HEK293 (cell line): ENCODE results near the gene KLHDC9.
A peak's percentile ranks its signal among the peaks of the same experiment; 100 is the strongest.

Experiments
- GLI2 ChIP-seq: fragments of 450-650 bp; formaldehyde crosslinking; IDR thresholded peaks from 2 replicates; pipeline ENCODE4; 2017; ENCODE audit warnings: missing biosample characterization, missing genetic modification characterization, low read depth, borderline replicate concordance
- GLI4 ChIP-seq: fragments of 450-650 bp; formaldehyde crosslinking; IDR thresholded peaks from 2 replicates; pipeline ENCODE4 v1.5.1; 2016; ENCODE audit warnings: missing biosample characterization, missing genetic modification characterization
- HIC1 ChIP-seq: fragments of 450-650 bp; formaldehyde crosslinking; IDR thresholded peaks from 2 replicates; pipeline ENCODE4 v1.5.1; 2016; ENCODE audit warnings: missing biosample characterization, missing genetic modification characterization
- IKZF3 ChIP-seq: fragments of 450-650 bp; IDR thresholded peaks from 2 replicates; pipeline ENCODE4 v1.5.0; 2018; ENCODE audit warnings: missing biosample characterization, mild to moderate bottlenecking, missing genetic modification characterization, moderate library complexity
- PRDM1 ChIP-seq: fragments of 450-650 bp; formaldehyde crosslinking; IDR thresholded peaks from 2 replicates; pipeline ENCODE4; 2016; ENCODE audit warnings: missing biosample characterization, missing genetic modification characterization
- SP2 ChIP-seq: fragments of 450-650 bp; formaldehyde crosslinking; IDR thresholded peaks from 2 replicates; pipeline ENCODE4 v1.5.1; 2016; ENCODE audit warnings: missing biosample characterization, missing genetic modification characterization
- ZBTB10 ChIP-seq: fragments of 450-650 bp; formaldehyde crosslinking; IDR thresholded peaks from 2 replicates; pipeline ENCODE4 v1.5.1; 2016; ENCODE audit warnings: missing biosample characterization, missing genetic modification characterization
- ZBTB11 ChIP-seq: fragments of 450-650 bp; formaldehyde crosslinking; conservative IDR thresholded peaks from 2 replicates; pipeline ENCODE4 v1.5.1; 2016; ENCODE audit warnings: low read depth, missing biosample characterization, missing genetic modification characterization
- ZBTB7A ChIP-seq: fragments of 450-650 bp; formaldehyde crosslinking; IDR thresholded peaks from 2 replicates; pipeline ENCODE4 v1.5.1; 2016; ENCODE audit warnings: low read depth, missing biosample characterization, missing genetic modification characterization
- ZNF138 ChIP-seq: fragments of 450-650 bp; formaldehyde crosslinking; IDR thresholded peaks from 2 replicates; pipeline ENCODE4 v1.5.1; 2016; ENCODE audit warnings: missing biosample characterization, missing genetic modification characterization, borderline replicate concordance
- ZNF155 ChIP-seq: fragments of 450-650 bp; formaldehyde crosslinking; IDR thresholded peaks from 2 replicates; pipeline ENCODE4 v1.5.1; 2016; ENCODE audit warnings: missing biosample characterization, missing genetic modification characterization
- ZNF175 ChIP-seq: fragments of 450-650 bp; formaldehyde crosslinking; IDR thresholded peaks from 2 replicates; pipeline ENCODE4 v1.5.1; 2016; ENCODE audit warnings: missing biosample characterization, missing genetic modification characterization
- ZNF2 ChIP-seq: fragments of 450-650 bp; formaldehyde crosslinking; IDR thresholded peaks from 2 replicates; pipeline ENCODE4 v1.5.1; 2016; ENCODE audit warnings: missing biosample characterization, missing genetic modification characterization
- ZNF211 ChIP-seq: fragments of 450-650 bp; formaldehyde crosslinking; IDR thresholded peaks from 2 replicates; pipeline ENCODE4 v1.5.1; 2016; ENCODE audit warnings: low read depth, missing biosample characterization, missing genetic modification characterization
- ZNF324 ChIP-seq: fragments of 450-650 bp; formaldehyde crosslinking; IDR thresholded peaks from 2 replicates; pipeline ENCODE4 v1.5.1; 2016; ENCODE audit warnings: missing biosample characterization, missing genetic modification characterization
- ZNF366 ChIP-seq: fragments of 450-650 bp; formaldehyde crosslinking; conservative IDR thresholded peaks from 2 replicates; pipeline ENCODE4 v1.5.1; 2016; ENCODE audit warnings: missing biosample characterization, missing genetic modification characterization
- ZNF433 ChIP-seq: fragments of 450-650 bp; formaldehyde crosslinking; IDR thresholded peaks from 2 replicates; pipeline ENCODE4 v1.5.1; 2016; ENCODE audit warnings: missing biosample characterization, missing genetic modification characterization, low read depth
- ZNF521 ChIP-seq: fragments of 450-650 bp; formaldehyde crosslinking; IDR thresholded peaks from 2 replicates; pipeline ENCODE4 v1.5.1; 2017; ENCODE audit warnings: missing biosample characterization, mild to moderate bottlenecking, missing genetic modification characterization
- ZNF529 ChIP-seq: fragments of 450-650 bp; formaldehyde crosslinking; IDR thresholded peaks from 2 replicates; pipeline ENCODE4 v1.5.1; 2017; ENCODE audit warnings: missing genetic modification characterization, missing biosample characterization; ENCODE audit not compliant: insufficient replicate concordance
- ZNF561 ChIP-seq: fragments of 450-650 bp; IDR thresholded peaks from 2 replicates; pipeline ENCODE4 v1.5.1; 2018; ENCODE audit warnings: missing biosample characterization, missing genetic modification characterization, borderline replicate concordance
- ZNF623 ChIP-seq: fragments of 450-650 bp; formaldehyde crosslinking; IDR thresholded peaks from 2 replicates; pipeline ENCODE4 v1.5.1; 2016; ENCODE audit warnings: missing biosample characterization, missing genetic modification characterization
- ZNF629 ChIP-seq: fragments of 450-650 bp; formaldehyde crosslinking; IDR thresholded peaks from 2 replicates; pipeline ENCODE4 v1.5.1; 2017; ENCODE audit warnings: missing biosample characterization, missing genetic modification characterization
- ZNF677 ChIP-seq: fragments of 450-650 bp; IDR thresholded peaks from 2 replicates; pipeline ENCODE4 v1.5.0; 2018; ENCODE audit warnings: missing biosample characterization, mild to moderate bottlenecking, missing genetic modification characterization, moderate library complexity
- ZNF76 ChIP-seq: fragments of 450-650 bp; formaldehyde crosslinking; IDR thresholded peaks from 2 replicates; pipeline ENCODE4; 2016; ENCODE audit warnings: low read depth, missing biosample characterization, missing genetic modification characterization, borderline replicate concordance
- ZSCAN23 ChIP-seq: fragments of 450-650 bp; formaldehyde crosslinking; IDR thresholded peaks from 2 replicates; pipeline ENCODE4 v1.5.1; 2016; ENCODE audit warnings: missing biosample characterization, missing genetic modification characterization
- TF ChIP-seq, protein P1 (sequence below): fragments of 450-650 bp; formaldehyde crosslinking; IDR thresholded peaks from 2 replicates; pipeline ENCODE4 v1.5.1; 2017; ENCODE audit warnings: missing biosample characterization, missing genetic modification characterization
- TF ChIP-seq, protein P2 (sequence below): fragments of 450-650 bp; formaldehyde crosslinking; IDR thresholded peaks from 2 replicates; pipeline ENCODE4 v1.5.1; 2016; ENCODE audit warnings: missing biosample characterization, missing genetic modification characterization
- TF ChIP-seq, protein P3 (sequence below): fragments of 450-650 bp; formaldehyde crosslinking; IDR thresholded peaks from 2 replicates; pipeline ENCODE4 v1.5.1; 2016; ENCODE audit warnings: missing biosample characterization, missing genetic modification characterization

KLHDC9 gene

GRCh38 chr1:161115132-161115711 lies 17.1 kb downstream of the KLHDC9 start (continued):
- TF ChIP-seq ZBTB10 (tag by site-specific recombination) (peak; percentile 58; the same call in 1 of the 2 replicates), GLI2 (tag by site-specific recombination) (no peak), ZSCAN23 (tag by site-specific recombination) (peak; percentile 82; the same call in 1 of the 2 replicates), SP2 (0 out of 2 replicates have a peak, but pooled peaks have one; percentile 7), ZNF623 (tag by site-specific recombination) (no peak; the same call in 1 of the 2 replicates), ZBTB11 (no peak), ZNF175 (tag by site-specific recombination) (no peak), ZNF677 (tag by site-specific recombination) (no peak), GLI4 (tag by site-specific recombination) (0 out of 2 replicates have a peak, but pooled peaks have one; percentile 20), ZNF366 (tag by site-specific recombination) (peak; percentile 94), ZNF324 (tag by site-specific recombination) (peak; percentile 93), ZBTB7A (tag by site-specific recombination) (no peak), ZNF561 (tag by site-specific recombination) (no peak), ZNF433 (tag by site-specific recombination) (no peak), ZNF521 (tag by site-specific recombination) (no peak), ZNF155 (no peak), HIC1 (tag by site-specific recombination) (peak; percentile 90), ZNF529 (tag by site-specific recombination) (no peak), IKZF3 (tag by site-specific recombination) (no peak), ZNF76 (tag by site-specific recombination) (peak; percentile 27; the same call in 1 of the 2 replicates), ZNF629 (tag by site-specific recombination) (peak; percentile 96), PRDM1 (no peak), ZNF211 (tag by site-specific recombination) (no peak), ZNF138 (tag by site-specific recombination) (no peak), ZNF2 (tag by site-specific recombination) (peak; percentile 47; the same call in 1 of the 2 replicates)
- TF ChIP-seq, protein P1, sequence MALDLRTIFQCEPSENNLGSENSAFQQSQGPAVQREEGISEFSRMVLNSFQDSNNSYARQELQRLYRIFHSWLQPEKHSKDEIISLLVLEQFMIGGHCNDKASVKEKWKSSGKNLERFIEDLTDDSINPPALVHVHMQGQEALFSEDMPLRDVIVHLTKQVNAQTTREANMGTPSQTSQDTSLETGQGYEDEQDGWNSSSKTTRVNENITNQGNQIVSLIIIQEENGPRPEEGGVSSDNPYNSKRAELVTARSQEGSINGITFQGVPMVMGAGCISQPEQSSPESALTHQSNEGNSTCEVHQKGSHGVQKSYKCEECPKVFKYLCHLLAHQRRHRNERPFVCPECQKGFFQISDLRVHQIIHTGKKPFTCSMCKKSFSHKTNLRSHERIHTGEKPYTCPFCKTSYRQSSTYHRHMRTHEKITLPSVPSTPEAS: 0 out of 2 replicates have a peak, but pooled peaks have one; percentile 26
- TF ChIP-seq, protein P2, sequence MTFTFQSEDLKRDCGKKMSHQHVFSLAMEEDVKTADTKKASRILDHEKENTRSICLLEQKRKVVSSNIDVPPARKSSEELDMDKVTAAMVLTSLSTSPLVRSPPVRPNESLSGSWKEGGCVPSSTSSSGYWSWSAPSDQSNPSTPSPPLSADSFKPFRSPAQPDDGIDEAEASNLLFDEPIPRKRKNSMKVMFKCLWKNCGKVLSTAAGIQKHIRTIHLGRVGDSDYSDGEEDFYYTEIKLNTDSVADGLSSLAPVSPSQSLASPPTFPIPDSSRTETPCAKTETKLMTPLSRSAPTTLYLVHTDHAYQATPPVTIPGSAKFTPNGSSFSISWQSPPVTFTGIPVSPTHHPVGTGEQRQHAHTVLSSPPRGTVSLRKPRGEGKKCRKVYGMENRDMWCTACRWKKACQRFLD (tag by site-specific recombination): no peak
- TF ChIP-seq, protein P3, sequence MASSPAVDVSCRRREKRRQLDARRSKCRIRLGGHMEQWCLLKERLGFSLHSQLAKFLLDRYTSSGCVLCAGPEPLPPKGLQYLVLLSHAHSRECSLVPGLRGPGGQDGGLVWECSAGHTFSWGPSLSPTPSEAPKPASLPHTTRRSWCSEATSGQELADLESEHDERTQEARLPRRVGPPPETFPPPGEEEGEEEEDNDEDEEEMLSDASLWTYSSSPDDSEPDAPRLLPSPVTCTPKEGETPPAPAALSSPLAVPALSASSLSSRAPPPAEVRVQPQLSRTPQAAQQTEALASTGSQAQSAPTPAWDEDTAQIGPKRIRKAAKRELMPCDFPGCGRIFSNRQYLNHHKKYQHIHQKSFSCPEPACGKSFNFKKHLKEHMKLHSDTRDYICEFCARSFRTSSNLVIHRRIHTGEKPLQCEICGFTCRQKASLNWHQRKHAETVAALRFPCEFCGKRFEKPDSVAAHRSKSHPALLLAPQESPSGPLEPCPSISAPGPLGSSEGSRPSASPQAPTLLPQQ (tag by site-specific recombination): peak; percentile 58; the same call in 1 of the 2 replicates
